HG02885 (cell line): ENCODE measurements around the gene ARSB.
"Not testable (repeated sequence)": the region's sequence is repeated elsewhere in the genome, so short reads cannot be mapped to it uniquely, and the experiment has no call there.

Experiments used
- ATAC-seq: cut with Tn5 transposase; IDR thresholded peaks from one replicate; pipeline ENCODE4 v1.9.1; 2021; ENCODE audit warnings: mild to moderate bottlenecking; ENCODE audit not compliant: unreplicated experiment, poor library complexity

ARSB gene

GRCh38 chr5:78855026-78855425 lies 130.1 kb downstream of the ARSB start:
- ATAC-seq: no peak

GRCh38 chr5:78851891-78852290 lies 133.2 kb downstream of the ARSB start:
- not testable (repeated sequence) for ATAC-seq

GRCh38 chr5:78845470-78845869 lies 139.6 kb downstream of the ARSB start:
- ATAC-seq: no peak

- no peak for ATAC-seq
Measured at GRCh38 chr5:78843436-78843835, 141.7 kb downstream of the ARSB start.

GRCh38 chr5:78841767-78842166 lies 143.3 kb downstream of the ARSB start:
- no peak for ATAC-seq

GRCh38 chr5:78838753-78839152 lies 146.4 kb downstream of the ARSB start:
- ATAC-seq: no peak

- ATAC-seq: no peak
Measured at GRCh38 chr5:78837836-78838235, 147.3 kb downstream of the ARSB start.

GRCh38 chr5:78835176-78835575 lies 149.9 kb downstream of the ARSB start:
- ATAC-seq: no peak

- ATAC-seq: no peak
Measured at GRCh38 chr5:78833284-78833683, 151.8 kb downstream of the ARSB start.

- no peak for ATAC-seq
Measured at GRCh38 chr5:78830528-78831046, 154.5 kb downstream of the ARSB start.

- ATAC-seq: no peak
Measured at GRCh38 chr5:78829811-78830527, 155.1 kb downstream of the ARSB start.

- no peak for ATAC-seq
Measured at GRCh38 chr5:78827725-78828124, 157.4 kb downstream of the ARSB start.

GRCh38 chr5:78824831-78825281 lies 160.3 kb downstream of the ARSB start:
- no peak for ATAC-seq

- ATAC-seq: no peak
Measured at GRCh38 chr5:78823196-78823595, 161.9 kb downstream of the ARSB start.

- no peak for ATAC-seq
Measured at GRCh38 chr5:78821536-78822021, 163.5 kb downstream of the ARSB start.

GRCh38 chr5:78819707-78820106 lies 165.4 kb downstream of the ARSB start:
- no peak for ATAC-seq

GRCh38 chr5:78819166-78819565 lies 165.9 kb downstream of the ARSB start:
- ATAC-seq: no peak

- no peak for ATAC-seq
Measured at GRCh38 chr5:78816143-78816765, 168.9 kb downstream of the ARSB start.

GRCh38 chr5:78813906-78814530 lies 171.1 kb downstream of the ARSB start:
- no peak for ATAC-seq

GRCh38 chr5:78813286-78813685 lies 171.8 kb downstream of the ARSB start:
- ATAC-seq: no peak

- ATAC-seq: no peak
Measured at GRCh38 chr5:78811866-78812265, 173.2 kb downstream of the ARSB start.
